ENCODE measurements around the gene DDX41. TPM values are rescaled to one million over a fixed set of nuclear protein-coding genes. Genes with fewer than 3 reads are reported as not detected.

Gene DDX41
- polyA plus RNA-seq, 3 donors, result 44.9 to 178 (median 70.3) TPM

DNA sequence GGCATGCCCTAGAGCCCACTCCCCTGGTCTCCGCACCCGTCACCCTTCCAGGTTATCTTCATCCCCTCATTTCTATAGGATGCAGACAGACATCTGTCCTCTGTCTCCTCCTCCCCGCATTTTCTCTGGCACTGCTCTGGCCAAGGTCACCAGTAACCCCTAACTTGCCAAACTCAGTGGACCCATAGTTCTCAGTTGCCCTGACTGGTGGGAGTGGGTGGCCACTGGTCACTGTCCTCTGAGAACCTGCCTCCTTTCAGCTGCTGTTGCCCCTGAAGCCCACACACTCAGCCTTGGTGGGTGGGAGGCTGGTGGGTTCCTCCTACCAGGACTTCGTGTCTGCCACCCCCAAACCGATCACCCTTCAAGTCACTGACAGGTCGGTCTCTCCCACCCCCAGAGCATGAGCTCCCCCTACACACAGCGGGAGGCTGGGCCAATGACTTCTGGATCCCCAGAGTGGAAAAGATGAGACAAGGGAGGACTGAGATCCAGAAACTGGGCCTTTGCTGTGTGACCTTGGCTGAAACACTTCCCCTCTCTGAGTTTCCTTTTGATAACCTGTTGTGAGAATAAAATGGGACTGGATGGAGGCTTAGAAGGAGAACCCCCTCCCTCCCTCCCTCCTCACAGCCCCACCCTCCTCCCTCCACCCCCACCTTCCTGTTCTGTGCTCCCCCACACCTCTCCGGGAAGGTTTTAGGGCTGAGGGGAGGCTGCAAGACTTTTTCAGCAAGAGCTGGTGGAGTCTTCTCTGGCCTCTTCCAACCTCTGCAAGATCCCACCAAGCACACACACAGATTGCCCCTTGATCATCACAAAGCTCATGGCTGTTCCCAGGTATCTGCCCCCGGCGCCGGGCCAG lies 41.0 kb downstream of the DDX41 start:
- no peak overlapping the region for H3K4me3 ChIP-seq (replicated peaks in 1 of 3; ENCODE audit: low read depth in 2 of 3, low read length in 3 of 3)
- DNase-seq, result no peak
- H3K27ac Mint-ChIP-seq, result peak overlapping the region in 1 of 7 donors; percentile 59
- H3K27me3 ChIP-seq (ENCODE audit: control insufficient read depth in 2 of 2, insufficient read depth in 2 of 2, low read length in 2 of 2), result peaks cover 18 to 42% of the 10 kb centered on the region in 2 donors
- H3K36me3 ChIP-seq (replicated peaks in 1 of 2; ENCODE audit: control insufficient read depth in 1 of 2, insufficient read depth in 2 of 2, low read length in 2 of 2), result no peaks in the 10 kb centered on the region
- H3K27ac ChIP-seq (ENCODE audit: low read depth in 1 of 2, low read length in 2 of 2), result no peak overlapping the region
- peaks cover 53 to 77% of the 10 kb centered on the region in 2 donors for H3K4me1 ChIP-seq (ENCODE audit: control insufficient read depth in 1 of 2, insufficient read depth in 2 of 2, low read length in 2 of 2)
- H3K9ac ChIP-seq (ENCODE audit: insufficient read depth, low read length, poor library complexity, severe bottlenecking), result no peak overlapping the region
- H3K9me3 Mint-ChIP-seq, result peaks cover 0 to 19% (median 4%) of the 10 kb centered on the region in 7 donors
- no peak overlapping the region for H3K4me2 ChIP-seq (replicated peaks; ENCODE audit: extremely low read depth, low read length, poor library complexity, severe bottlenecking)
- no peak overlapping the region for H2AFZ ChIP-seq (ENCODE audit: insufficient read depth, low read depth, low read length, poor library complexity, severe bottlenecking)
- intact Hi-C loops (cut with micrococcal nuclease), result no loop called here
- TF ChIP-seq CTCF (IDR thresholded peaks at IDR 0.05), result no peak
- peaks cover 12 to 13% of the 10 kb centered on the region in 2 donors for H3K36me3 Mint-ChIP-seq
- H3K4me1 Mint-ChIP-seq, result peaks cover 75% of the 10 kb centered on the region
- peaks cover 43 to 59% (median 51%) of the 10 kb centered on the region in 3 donors for H3K27me3 Mint-ChIP-seq (ENCODE audit: low read depth in 3 of 3)
- H3K79me2 ChIP-seq (ENCODE audit: insufficient read depth, low read length), result no peaks in the 10 kb centered on the region
- H3K4me3 Mint-ChIP-seq, result peak overlapping the region in 1 of 2 donors; percentile 86
- peaks cover 31% of the 10 kb centered on the region for H4K20me1 ChIP-seq (ENCODE audit: insufficient read depth, low read length)
- H3K9me3 ChIP-seq (replicated peaks in 1 of 2; ENCODE audit: control insufficient read depth in 1 of 2, insufficient read depth in 1 of 2, low read length in 2 of 2), result peaks cover 0 to 11% of the 10 kb centered on the region in 2 donors
- WGBS (ENCODE audit: insufficient coverage), result 92% methylated on average over 2 of the region's 11 CpGs

DNA sequence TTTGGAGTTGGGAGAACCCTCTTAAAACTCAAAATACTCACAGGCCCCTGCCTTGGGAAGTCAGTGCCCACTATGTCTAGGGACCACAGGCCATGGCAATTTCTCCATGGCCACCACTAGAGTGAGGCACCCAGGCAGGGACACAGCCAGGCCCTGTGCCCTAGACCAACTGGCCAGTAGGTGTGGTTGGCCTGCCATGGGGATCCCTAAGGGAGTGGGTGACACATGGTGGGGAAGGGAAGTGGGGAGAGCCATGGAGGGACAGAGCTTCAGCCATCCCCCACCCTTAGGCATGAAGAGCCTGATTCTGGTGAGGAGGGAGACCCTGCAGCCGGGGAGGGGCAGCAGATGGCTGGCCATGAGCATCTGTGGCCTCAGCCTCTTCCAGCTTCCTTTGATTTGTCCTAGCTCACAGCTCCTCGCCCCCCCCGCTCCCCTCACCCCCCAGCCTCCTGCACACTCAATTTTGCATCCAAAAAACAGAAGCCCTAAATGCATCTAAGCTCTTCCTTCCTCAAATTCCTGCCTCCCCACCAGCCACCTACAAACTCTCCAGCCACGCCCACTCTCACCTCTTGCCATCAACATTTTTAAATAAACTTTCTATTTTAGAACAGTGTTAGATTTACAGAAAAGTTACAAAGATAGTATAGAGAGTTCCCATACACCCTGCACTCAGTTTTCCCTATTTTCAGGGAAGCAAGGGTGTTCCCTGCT lies 41.8 kb downstream of the DDX41 start:
- Mint-ChIP-seq H3K27me3 (ENCODE audit: low read depth in 3 of 3) (peaks cover 51 to 66% (median 59%) of the 10 kb centered on the region in 3 donors), H3K36me3 (peaks cover 13 to 14% of the 10 kb centered on the region in 2 donors), H3K4me1 (peaks cover 72% of the 10 kb centered on the region), H3K27ac (no peak overlapping the region), H3K9me3 (peaks cover 0 to 19% (median 4%) of the 10 kb centered on the region in 7 donors), H3K4me3 (peak overlapping the region in 1 of 2 donors; percentile 86)
- Histone ChIP-seq H3K4me3 (replicated peaks in 1 of 3; ENCODE audit: low read depth in 2 of 3, low read length in 3 of 3) (no peak overlapping the region), H3K9ac (ENCODE audit: insufficient read depth, low read length, poor library complexity, severe bottlenecking) (no peak overlapping the region), H3K36me3 (replicated peaks in 1 of 2; ENCODE audit: control insufficient read depth in 1 of 2, insufficient read depth in 2 of 2, low read length in 2 of 2) (no peaks in the 10 kb centered on the region), H3K9me3 (replicated peaks in 1 of 2; ENCODE audit: control insufficient read depth in 1 of 2, insufficient read depth in 1 of 2, low read length in 2 of 2) (peaks cover 0 to 11% of the 10 kb centered on the region in 2 donors), H3K4me1 (ENCODE audit: control insufficient read depth in 1 of 2, insufficient read depth in 2 of 2, low read length in 2 of 2) (peaks cover 47 to 71% of the 10 kb centered on the region in 2 donors), H3K4me2 (replicated peaks; ENCODE audit: extremely low read depth, low read length, poor library complexity, severe bottlenecking) (no peak overlapping the region), H4K20me1 (ENCODE audit: insufficient read depth, low read length) (peaks cover 31% of the 10 kb centered on the region), H2AFZ (ENCODE audit: insufficient read depth, low read depth, low read length, poor library complexity, severe bottlenecking) (no peak overlapping the region), H3K79me2 (ENCODE audit: insufficient read depth, low read length) (no peaks in the 10 kb centered on the region), H3K27ac (ENCODE audit: low read depth in 1 of 2, low read length in 2 of 2) (no peak overlapping the region), H3K27me3 (ENCODE audit: control insufficient read depth in 2 of 2, insufficient read depth in 2 of 2, low read length in 2 of 2) (peaks cover 18 to 50% of the 10 kb centered on the region in 2 donors)
- WGBS (ENCODE audit: insufficient coverage), result 0% methylated on average over 2 of the region's 4 CpGs
- no peak for TF ChIP-seq CTCF (IDR thresholded peaks at IDR 0.05)
- peak in 1 of 3 donors; percentile 33 for DNase-seq
- intact Hi-C loops (cut with micrococcal nuclease), result no loop called here

All from CD14-positive monocyte (primary cell).